Endothelial cell of umbilical vein (primary cell): Measurements from ENCODE around the gene ADGB. TPM values are rescaled to one million over a fixed set of nuclear protein-coding genes. Genes with fewer than 3 reads are reported as not detected.

Experiments used
- BruUV-seq: library from RNA; stranded (reverse); fragments of 400-500 nt; replicated peaks from 2 replicates; lab custom pipeline; 2021; lab: Mats Ljungman, UMichigan
- CTCF ChIA-PET: fragments of 300-600, 350-600 bp; sonication (Branson Sonifier 250); formaldehyde crosslinking; loops from one replicate; lab custom pipeline; 2021; ENCODE audit warnings: antibody characterized with exemption, inconsistent platforms; lab: Charles Lee
- POLR2A ChIA-PET: fragments of 300-600, 350-600 bp; sonication (Branson Sonifier 250); formaldehyde crosslinking; loops from one replicate; lab custom pipeline; 2021; ENCODE audit warnings: antibody characterized with exemption, inconsistent platforms; lab: Charles Lee
- DNase-seq: peaks from one replicate; pipeline ENCODE4 v3.0.0-alpha.2; 2011; ENCODE audit warnings: low read depth, low spot score
- FAIRE-seq: peaks from 2 replicates; lab custom pipeline; 2011; peaks lifted over from hg19 to GRCh38; lab: Jason Lieb, UNC
- H2AFZ ChIP-seq: 2 replicates; pipeline ENCODE4 v1.6.0; 2012; ENCODE audit warnings: low read depth, low read length, control low read depth, inconsistent platforms
- H3K27ac ChIP-seq: 2 replicates; pipeline ENCODE4 v1.5.1; 2011; ENCODE audit warnings: low read depth, mild to moderate bottlenecking, control low read depth, low read length, moderate library complexity; ENCODE audit not compliant: insufficient read depth
- H3K27me3 ChIP-seq, 2 experiments: 2 replicates each; pipeline versions ENCODE4 v1.6.0 to v1.6.1; 2011; ENCODE audit warnings: low read length in 2 of 2, mixed read lengths in 1 of 2; ENCODE audit not compliant: control insufficient read depth in 2 of 2, insufficient read depth in 2 of 2
- H3K36me3 ChIP-seq, 2 experiments: 2 replicates in 1 of 2; 3 replicates in 1 of 2; pipeline ENCODE4 v1.5.1; 2011; ENCODE audit warnings: low read length in 2 of 2, mild to moderate bottlenecking in 1 of 2, moderate library complexity in 1 of 2; ENCODE audit not compliant: control insufficient read depth in 2 of 2, insufficient read depth in 2 of 2; ENCODE audit errors: extremely low read depth in 1 of 2
- H3K4me1 ChIP-seq: 3 replicates; pipeline ENCODE4 v1.5.1; 2011; ENCODE audit warnings: mild to moderate bottlenecking, low read length; ENCODE audit not compliant: control insufficient read depth, insufficient read depth; ENCODE audit errors: extremely low read depth
- H3K4me2 ChIP-seq: 2 replicates; pipeline ENCODE4 v1.6.1; 2011; ENCODE audit warnings: low read length, control low read depth, mixed read lengths; ENCODE audit not compliant: insufficient read depth
- H3K4me3 ChIP-seq, 3 experiments: fragments of 200-600 bp in 1 of 3; sonication (generic), shearing (Covaris generic) in 1 of 3; replicated peaks in 1 of 3; 2 replicates each; pipeline ENCODE4 v1.5.1; 2011 to 2016; ENCODE audit warnings: control low read depth in 3 of 3, low read length in 3 of 3, mild to moderate bottlenecking in 2 of 3, inconsistent platforms in 1 of 3, low read depth in 1 of 3, moderate library complexity in 1 of 3; ENCODE audit not compliant: insufficient read depth in 1 of 3
- H3K79me2 ChIP-seq: 2 replicates; pipeline ENCODE4 v1.6.0; 2012; ENCODE audit warnings: low read length, inconsistent platforms; ENCODE audit not compliant: control insufficient read depth, insufficient read depth
- H3K9ac ChIP-seq: replicated peaks from 2 replicates; pipeline ENCODE3; 2011; ENCODE audit warnings: low read length, control low read depth; ENCODE audit not compliant: insufficient read depth; ENCODE audit errors: extremely low read depth
- H3K9me1 ChIP-seq: replicated peaks from 3 replicates; pipeline ENCODE4 v1.6.0; 2011; ENCODE audit warnings: mild to moderate bottlenecking, low read length; ENCODE audit not compliant: control insufficient read depth, insufficient read depth; ENCODE audit errors: extremely low read depth
- H3K9me3 ChIP-seq: replicated peaks from 2 replicates; pipeline ENCODE4 v1.5.1; 2012; ENCODE audit warnings: low read length, inconsistent platforms; ENCODE audit not compliant: control insufficient read depth, insufficient read depth
- H4K20me1 ChIP-seq: replicated peaks from 2 replicates; pipeline ENCODE3; 2011; ENCODE audit warnings: mild to moderate bottlenecking, low read length; ENCODE audit not compliant: control insufficient read depth, insufficient read depth; ENCODE audit errors: extremely low read depth
- CTCF ChIP-seq, 2 donors: IDR thresholded peaks; 1 replicate in 1 of 2; 2 replicates in 1 of 2; pipeline ENCODE4 v1.5.1; 2011; ENCODE audit warnings: low read length in 2 of 2, mild to moderate bottlenecking in 2 of 2, moderate library complexity in 2 of 2, control low read depth in 1 of 2, inconsistent platforms in 1 of 2, low read depth in 1 of 2; ENCODE audit not compliant: insufficient read depth in 1 of 2; ENCODE audit errors: extremely low read depth in 1 of 2
- EZH2 ChIP-seq: IDR thresholded peaks from 2 replicates; pipeline ENCODE4 v1.6.1; 2012; ENCODE audit warnings: borderline replicate concordance, low read depth, mild to moderate bottlenecking, moderate library complexity, low read length, inconsistent platforms; ENCODE audit not compliant: severe bottlenecking
- FOS ChIP-seq: IDR thresholded peaks from 2 replicates; pipeline ENCODE4 v1.6.1; 2011; ENCODE audit warnings: mild to moderate bottlenecking, low read length, moderate library complexity, borderline replicate concordance; ENCODE audit not compliant: insufficient read depth
- GATA2 ChIP-seq: IDR thresholded peaks from 2 replicates; pipeline ENCODE4 v1.7.0; 2011; ENCODE audit warnings: low read depth, mild to moderate bottlenecking, moderate library complexity, mixed read lengths, low read length; ENCODE audit not compliant: insufficient read length, insufficient read depth
- JUN ChIP-seq: IDR thresholded peaks from 2 replicates; pipeline ENCODE4 v1.6.1; 2011; ENCODE audit warnings: borderline replicate concordance, low read depth; ENCODE audit not compliant: insufficient read length, insufficient read depth
- MYC ChIP-seq: IDR thresholded peaks from one replicate; pipeline ENCODE4 v1.6.1; 2011; ENCODE audit warnings: mild to moderate bottlenecking, low read depth, low read length
- POLR2A ChIP-seq: IDR thresholded peaks from 2 replicates; pipeline ENCODE4 v1.6.1; 2012; ENCODE audit warnings: low read depth, mild to moderate bottlenecking, control low read depth, low read length
- POLR2AphosphoS5 ChIP-seq: IDR thresholded peaks from 2 replicates; pipeline ENCODE4 v1.6.1; 2012; ENCODE audit warnings: low read depth, mild to moderate bottlenecking, control low read depth, low read length, moderate library complexity; ENCODE audit not compliant: insufficient read depth
- dilution Hi-C: fragments of 300-500 bp; cut with MboI; formaldehyde crosslinking; loops from one replicate; pipeline ENCODE4 v1.15.0; 2019; ENCODE audit warnings: low sequenced_read_pairs; ENCODE audit not compliant: extremely low pct_ligation_motif_present
- intact Hi-C: fragments of 100-400 bp; cut with micrococcal nuclease; formaldehyde crosslinking; loops from one replicate; pipeline ENCODE4 v1.10.0; 2022
- polyA plus RNA-seq, 4 experiments: library from polyadenylated mRNA; depleted of rRNA in 3 of 4; stranded (reverse) in 3 of 4; unstranded in 1 of 4; fragments of >200 nt; gene quantifications; 2 replicates each; pipeline versions ENCODE4 v1.2.1 to v1.2.3, GENCODE V29; 2011 to 2012; ENCODE audit warnings: missing spikeins in 1 of 4
- total RNA-seq: library from RNA; stranded (reverse); gene quantifications from 2 replicates; pipeline ENCODE4 v1.2.3, GENCODE V29; 2021
- TF ChIP-seq, protein P1 (sequence below): IDR thresholded peaks from 2 replicates; pipeline ENCODE4 v1.6.1; 2011; ENCODE audit not compliant: insufficient read depth, insufficient read length

The ADGB gene
- total and polyA plus RNA-seq, 2 donors (not counting 3 experiments of a cell fraction or from before 2014, with no cell fraction given): not detected

GRCh38 chr6:146700078-146700686 lies 101.4 kb downstream of the ADGB start:
- FAIRE-seq (peak; percentile 93), DNase-seq (peak; percentile 78)
- CTCF ChIA-PET: interaction anchor here (0.6 to 6.1 kb wide), 27 partner anchors 9 to 806 kb away, joined by 3 to 125 read pairs (median 3); partner anchors contain the start of genes GRM1, RAB32 and SHPRH
- TF ChIP-seq EZH2 (no peak), CTCF (IDR thresholded peaks at IDR 0.05; ENCODE audit: extremely low read depth in 1 of 2, insufficient read depth in 1 of 2, low read depth in 1 of 2, low read length in 2 of 2) (peak; percentile 44 to 52)
- no peaks in the 10 kb centered on the region for H3K9me1 ChIP-seq
- no peaks in the 10 kb centered on the region for H3K79me2 ChIP-seq
- no peaks in the 10 kb centered on the region for H3K36me3 ChIP-seq
- H3K4me3 ChIP-seq: no peak overlapping the region
- no peak overlapping the region for H3K27ac ChIP-seq
- BruUV-seq: no TSS peak
- H3K4me2 ChIP-seq: no peak overlapping the region
- no peaks in the 10 kb centered on the region for H4K20me1 ChIP-seq
- intact Hi-C loops (loop anchor here (1.0 to 2.0 kb wide), 7 partner anchors 85 to 805 kb away; partner anchors contain the start of genes RAB32 and SHPRH), dilution Hi-C loops (no loop called here)
- H3K9ac ChIP-seq: no peak overlapping the region
- H3K4me1 ChIP-seq: no peaks in the 10 kb centered on the region
- H3K27me3 ChIP-seq: peaks cover 0 to 3% of the 10 kb centered on the region in 2 experiments
- H2AFZ ChIP-seq: no peak overlapping the region
- POLR2A ChIA-PET: no interaction called here
- no peaks in the 10 kb centered on the region for H3K9me3 ChIP-seq

DNA sequence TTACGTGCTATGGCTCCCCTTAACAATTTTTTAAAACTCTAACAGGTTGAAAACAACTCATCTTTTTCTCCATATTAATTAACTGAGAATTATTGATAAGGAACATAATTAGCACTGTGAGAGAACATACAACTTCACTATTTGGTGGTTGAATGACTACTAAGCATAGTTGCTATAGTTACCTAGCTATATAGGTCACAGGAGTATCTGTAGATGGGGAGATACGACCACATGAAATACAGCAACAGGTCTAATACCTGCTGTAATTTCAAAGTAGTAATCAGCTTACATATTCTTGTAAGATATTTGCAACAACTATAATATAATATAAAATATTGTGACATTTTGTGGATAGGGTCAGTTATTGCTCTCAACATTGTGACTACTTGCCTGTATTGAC lies 102.9 kb downstream of the ADGB start:
- Histone ChIP-seq H3K27ac (no peak overlapping the region), H3K9me1 (no peaks in the 10 kb centered on the region), H3K4me1 (no peaks in the 10 kb centered on the region), H2AFZ (no peak overlapping the region), H3K4me2 (no peak overlapping the region), H3K9ac (no peak overlapping the region), H4K20me1 (no peaks in the 10 kb centered on the region), H3K79me2 (no peaks in the 10 kb centered on the region), H3K4me3 (no peak overlapping the region), H3K36me3 (no peaks in the 10 kb centered on the region), H3K27me3 (peaks cover 0 to 5% of the 10 kb centered on the region in 2 experiments), H3K9me3 (no peaks in the 10 kb centered on the region)
- no TSS peak for BruUV-seq
- no peak for DNase-seq
- CTCF ChIA-PET: interaction anchor here (6.1 kb wide), 2 partner anchors 660 to 773 kb away, joined by 87 to 125 read pairs; no protein-coding TSS in a partner anchor
- intact Hi-C loops: loop anchor here (2.0 kb wide), 1 partner anchor 83 kb away; no protein-coding TSS in a partner anchor
- FAIRE-seq: no peak
- dilution Hi-C loops: no loop called here
- POLR2A ChIA-PET: no interaction called here
- TF ChIP-seq, protein P1, sequence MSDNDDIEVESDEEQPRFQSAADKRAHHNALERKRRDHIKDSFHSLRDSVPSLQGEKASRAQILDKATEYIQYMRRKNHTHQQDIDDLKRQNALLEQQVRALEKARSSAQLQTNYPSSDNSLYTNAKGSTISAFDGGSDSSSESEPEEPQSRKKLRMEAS: no peak
- no peak for TF ChIP-seq MYC
- no peak for TF ChIP-seq CTCF (IDR thresholded peaks at IDR 0.05; ENCODE audit: extremely low read depth in 1 of 2, insufficient read depth in 1 of 2, low read depth in 1 of 2, low read length in 2 of 2)
- no peak for TF ChIP-seq POLR2AphosphoS5
- no peak for TF ChIP-seq FOS
- no peak for TF ChIP-seq GATA2
- TF ChIP-seq JUN: no peak
- TF ChIP-seq POLR2A: no peak
